ENCODE data around the gene SLC7A5.
"Not testable (repeated sequence)": the region's sequence is repeated elsewhere in the genome, so short reads cannot be mapped to it uniquely, and the experiment has no call there.

The SLC7A5 gene

DNA sequence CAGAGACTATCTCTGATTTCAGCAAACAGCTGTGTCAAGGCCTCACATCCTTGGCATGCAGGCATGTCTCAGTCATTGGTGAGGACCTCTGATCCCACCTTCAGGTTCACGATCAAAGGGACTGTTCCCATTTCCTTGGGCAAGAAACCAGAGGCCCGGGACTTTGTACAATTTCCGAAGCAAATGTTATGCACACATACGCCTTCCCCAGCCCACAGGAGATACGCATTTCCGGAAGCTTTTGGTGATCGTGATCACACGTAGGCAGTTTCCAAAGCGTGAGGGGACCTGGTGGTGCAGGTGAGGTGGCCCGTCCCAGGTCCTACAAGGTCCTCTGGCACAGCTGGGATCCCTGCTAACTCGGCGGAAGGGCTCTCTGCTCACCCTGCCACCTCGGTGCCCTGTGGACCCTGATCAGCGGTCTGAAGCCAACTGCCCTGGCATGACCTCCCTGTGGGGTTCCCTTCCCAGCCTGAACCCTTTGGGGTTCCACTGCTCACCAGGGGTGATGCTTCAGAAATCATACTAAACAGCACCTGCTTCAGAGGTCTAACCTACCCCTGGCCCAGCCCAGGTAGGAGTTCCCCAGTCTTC is 74.7 kb downstream of the SLC7A5 start:
- no peak for DNase-seq (ENCODE audit: low read depth)

- no peak for DNase-seq (ENCODE audit: low read depth)
These were observed 77.1 kb downstream of the SLC7A5 start for GRCh38 chr16:87792205-87792565.

DNA sequence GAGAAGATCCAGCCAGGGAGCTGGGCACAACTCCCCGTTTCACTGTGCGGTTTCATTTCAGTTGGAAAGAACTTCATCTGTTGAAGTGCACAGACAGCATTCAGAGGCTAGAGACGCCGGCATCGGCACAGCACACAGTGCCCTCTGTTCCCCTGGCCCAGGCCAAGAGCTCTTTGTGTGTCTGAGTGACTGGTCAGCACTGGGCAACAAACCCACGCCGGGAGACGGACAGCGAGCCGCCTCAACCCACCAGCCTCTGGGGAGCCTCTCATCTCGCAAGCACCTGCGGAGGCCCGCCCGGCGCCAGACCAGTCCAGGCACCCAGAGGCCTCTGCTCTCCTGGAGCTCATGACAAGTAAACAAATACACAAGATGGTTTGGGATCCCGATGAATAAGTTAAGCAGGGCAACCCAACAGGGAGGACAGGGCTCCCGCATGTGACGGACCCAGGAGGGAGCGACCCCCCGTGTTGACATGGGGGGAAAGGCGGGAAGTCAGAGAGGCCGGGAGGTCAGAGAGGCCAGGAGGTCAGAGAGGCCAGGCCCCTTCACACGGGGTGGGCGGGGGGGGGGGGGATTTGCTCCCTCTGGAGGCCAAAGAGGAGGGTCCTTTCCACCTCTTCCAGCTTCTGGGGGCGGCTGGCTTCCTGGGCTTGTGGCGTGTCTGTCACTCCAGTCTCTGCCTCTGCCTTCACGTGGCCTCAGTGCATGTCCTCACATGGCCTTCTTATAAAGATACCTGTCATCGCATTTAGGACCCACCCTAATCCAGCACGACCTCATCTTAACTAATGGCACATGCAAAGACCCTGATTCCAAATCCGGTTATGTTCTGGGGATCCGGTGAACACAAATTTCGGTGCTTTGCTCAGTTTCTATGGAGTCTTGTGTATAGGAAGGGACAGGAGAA is 77.8 kb downstream of the SLC7A5 start:
- no peak for DNase-seq (ENCODE audit: low read depth)

- peak; percentile 30 for DNase-seq (ENCODE audit: low read depth)
These were observed 78.8 kb downstream of the SLC7A5 start for GRCh38 chr16:87790292-87791100.

GRCh38 chr16:87789437-87790291 is 79.6 kb downstream of the SLC7A5 start:
- peak; percentile 99 for DNase-seq (ENCODE audit: low read depth)

- DNase-seq (ENCODE audit: low read depth), result not testable (repeated sequence)
These were observed 80.4 kb downstream of the SLC7A5 start for GRCh38 chr16:87788730-87789436.

DNA sequence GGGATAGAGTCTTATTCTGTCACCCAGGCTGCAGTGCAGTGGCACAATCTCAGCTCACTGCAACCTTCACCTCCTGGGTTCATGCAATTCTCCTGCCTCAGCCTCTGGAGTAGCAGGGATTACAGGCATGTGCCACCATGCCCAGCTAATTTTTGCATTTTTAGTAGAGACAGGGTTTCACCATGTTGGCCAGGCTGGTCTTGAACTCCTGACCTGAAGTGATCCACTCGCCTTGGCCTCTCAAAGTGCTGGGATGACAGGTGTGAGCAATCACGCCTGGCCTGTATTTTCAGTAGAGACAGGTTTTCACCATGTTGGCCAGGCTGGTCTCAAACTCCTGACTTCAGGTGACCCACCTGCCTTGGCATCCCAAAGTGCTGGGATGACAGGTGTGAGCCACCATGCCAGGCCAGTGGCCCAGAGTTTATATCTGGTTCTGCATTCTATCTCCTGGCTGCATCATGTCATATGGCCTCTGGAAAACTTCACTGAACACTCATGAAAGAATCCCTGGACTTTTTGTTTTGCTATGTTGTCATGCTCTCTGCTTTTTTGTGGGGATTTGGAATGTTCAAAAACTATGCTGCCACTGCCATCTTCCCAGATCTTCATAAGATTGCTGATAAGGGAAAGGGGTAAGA is 81.7 kb downstream of the SLC7A5 start:
- not testable (repeated sequence) for DNase-seq (ENCODE audit: low read depth)

GRCh38 chr16:87784812-87785211 is 84.5 kb downstream of the SLC7A5 start:
- peak; percentile 60 for DNase-seq (ENCODE audit: low read depth)

GRCh38 chr16:87782033-87782432 is 87.3 kb downstream of the SLC7A5 start:
- no peak for DNase-seq (ENCODE audit: low read depth)

DNA sequence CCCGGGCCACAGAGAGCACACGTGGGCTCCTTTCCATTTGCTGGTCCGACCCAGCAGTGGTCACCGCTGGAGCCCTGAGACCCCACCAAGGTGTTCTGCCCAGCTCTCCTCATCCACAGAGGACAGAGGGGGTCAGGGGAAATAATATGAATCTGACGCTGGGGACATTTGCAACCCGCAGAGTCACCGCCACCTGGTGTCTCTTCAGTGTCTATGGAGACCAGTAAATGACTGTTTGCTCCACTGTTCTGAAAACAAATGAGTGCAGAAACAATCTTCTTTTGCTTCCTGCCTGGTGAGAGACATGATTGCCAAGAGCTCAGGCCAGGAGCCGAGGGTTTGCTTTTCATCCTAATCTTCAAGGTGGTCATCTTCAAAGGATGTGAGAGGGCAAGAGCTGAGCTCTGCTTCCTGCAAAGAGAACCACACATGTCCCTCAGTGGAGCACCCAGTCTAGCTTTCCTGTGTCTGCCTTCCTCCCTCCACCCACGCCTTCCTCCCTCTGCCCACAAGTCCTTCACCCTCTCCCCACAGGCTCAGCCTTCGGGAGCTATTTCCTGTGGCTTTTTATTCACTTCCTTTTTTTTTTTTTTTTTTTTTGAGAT is 88.8 kb downstream of the SLC7A5 start:
- peak; percentile 70 for DNase-seq (ENCODE audit: low read depth)
